ENCODE data around the gene MLC1. TPM values are rescaled to one million over a fixed set of nuclear protein-coding genes. Genes with fewer than 3 reads are reported as not detected.
A peak's percentile ranks its signal among the peaks of the same experiment; 100 is the strongest.

The MLC1 gene
- total RNA-seq, 2 experiments from 2014 or later = 0.16 TPM; not detected in 1

DNA sequence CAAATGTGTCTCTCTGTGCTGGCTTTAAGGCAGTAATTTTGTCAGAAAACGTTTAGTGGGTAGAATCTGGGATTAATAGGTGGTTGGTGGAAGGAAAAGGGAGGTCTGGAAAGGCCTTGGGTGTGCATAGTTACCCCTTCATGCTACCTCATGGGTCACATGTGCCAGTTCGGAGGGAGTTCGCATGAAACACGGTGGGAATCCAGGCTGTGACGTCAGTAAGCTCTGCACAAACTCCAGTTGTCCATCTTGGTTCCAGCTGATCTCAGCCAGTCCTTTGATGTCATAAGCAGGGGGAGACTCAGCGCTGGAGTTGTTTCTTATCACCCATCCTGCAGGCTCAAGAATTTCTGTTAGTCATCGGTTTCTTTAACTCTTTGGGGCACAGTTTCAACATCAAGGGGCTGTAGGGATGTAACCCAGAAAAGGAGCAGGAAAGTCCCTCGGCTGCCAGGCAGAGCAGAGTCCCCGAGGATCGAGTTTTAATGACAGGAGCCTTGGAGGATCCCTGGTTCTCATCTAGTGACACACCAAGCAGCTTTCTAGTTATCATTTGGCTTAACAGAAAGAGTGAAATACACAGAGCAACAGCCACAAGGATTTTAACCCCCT is 33.4 kb upstream of the MLC1 start:
- intact Hi-C loops (cut with micrococcal nuclease; ENCODE audit: unreplicated experiment) = no loop called here
- TF ChIP-seq, protein P1, sequence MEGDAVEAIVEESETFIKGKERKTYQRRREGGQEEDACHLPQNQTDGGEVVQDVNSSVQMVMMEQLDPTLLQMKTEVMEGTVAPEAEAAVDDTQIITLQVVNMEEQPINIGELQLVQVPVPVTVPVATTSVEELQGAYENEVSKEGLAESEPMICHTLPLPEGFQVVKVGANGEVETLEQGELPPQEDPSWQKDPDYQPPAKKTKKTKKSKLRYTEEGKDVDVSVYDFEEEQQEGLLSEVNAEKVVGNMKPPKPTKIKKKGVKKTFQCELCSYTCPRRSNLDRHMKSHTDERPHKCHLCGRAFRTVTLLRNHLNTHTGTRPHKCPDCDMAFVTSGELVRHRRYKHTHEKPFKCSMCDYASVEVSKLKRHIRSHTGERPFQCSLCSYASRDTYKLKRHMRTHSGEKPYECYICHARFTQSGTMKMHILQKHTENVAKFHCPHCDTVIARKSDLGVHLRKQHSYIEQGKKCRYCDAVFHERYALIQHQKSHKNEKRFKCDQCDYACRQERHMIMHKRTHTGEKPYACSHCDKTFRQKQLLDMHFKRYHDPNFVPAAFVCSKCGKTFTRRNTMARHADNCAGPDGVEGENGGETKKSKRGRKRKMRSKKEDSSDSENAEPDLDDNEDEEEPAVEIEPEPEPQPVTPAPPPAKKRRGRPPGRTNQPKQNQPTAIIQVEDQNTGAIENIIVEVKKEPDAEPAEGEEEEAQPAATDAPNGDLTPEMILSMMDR (conservative IDR thresholded peaks at IDR 0.05; ENCODE audit: low read length) = no peak
- no peak for TF ChIP-seq EZH2phosphoT487 (IDR thresholded peaks at IDR 0.05; ENCODE audit: borderline replicate concordance, low read depth, low read length)
- Histone ChIP-seq H3K27ac (ENCODE audit: low read depth, low read length, poor library complexity, severe bottlenecking) (no peak overlapping the region), H4K20me1 (ENCODE audit: insufficient read depth, low read length) (no peaks in the 10 kb centered on the region), H3K36me3 (ENCODE audit: insufficient read depth, low read length) (no peaks in the 10 kb centered on the region), H3K4me1 (ENCODE audit: insufficient read depth, low read length, poor library complexity, severe bottlenecking) (peaks cover 10% of the 10 kb centered on the region), H3K9me3 (ENCODE audit: low read length) (peaks cover 15% of the 10 kb centered on the region; the same call in 1 of the 2 replicates), H3K4me2 (ENCODE audit: low read length) (peak overlapping the region; percentile 39; the same call in 1 of the 2 replicates), H2AFZ (ENCODE audit: low read length) (peak overlapping the region; percentile 44; the same call in 1 of the 2 replicates), H3K4me3 (ENCODE audit: low read depth, low read length, poor library complexity, severe bottlenecking) (no peak overlapping the region), H3K9me2 (ENCODE audit: insufficient read depth, low read length) (no peaks in the 10 kb centered on the region), H3K79me2 (ENCODE audit: insufficient read depth, low read depth, low read length) (no peaks in the 10 kb centered on the region)
- ChIA-PET POLR2A (no interaction called here), CTCF (ENCODE audit: unreplicated experiment) (no interaction called here)
- no peak for DNase-seq (ENCODE audit: low spot score)
- no TSS peak for BruUV-seq (replicated peaks)

DNA sequence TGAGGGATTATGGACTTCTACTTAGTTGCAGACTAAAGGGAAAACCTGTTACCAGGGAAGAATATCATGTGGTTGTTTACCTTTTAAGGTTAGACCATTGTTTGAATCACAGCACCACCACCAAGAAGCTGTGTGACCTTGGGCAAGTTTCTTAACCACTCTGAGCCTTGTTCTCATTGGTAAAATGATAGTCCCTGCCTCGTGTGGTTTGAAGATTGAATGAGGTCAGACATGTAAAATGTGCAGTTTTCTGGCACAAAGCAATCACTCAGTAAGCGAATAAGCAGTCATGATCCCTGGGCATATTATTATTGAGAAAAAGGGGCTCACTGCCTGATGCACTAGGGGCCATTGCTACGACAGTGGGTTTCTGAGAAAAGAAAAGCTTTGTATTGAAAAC is 32.9 kb upstream of the MLC1 start:
- ChIA-PET CTCF (ENCODE audit: unreplicated experiment) (no interaction called here), POLR2A (interaction anchor here (0.6 kb wide), 1 partner anchor 590 kb away, joined by 3 read pairs; no protein-coding TSS in a partner anchor)
- H3K4me2 ChIP-seq (ENCODE audit: low read length) = no peak overlapping the region
- no peak overlapping the region for H2AFZ ChIP-seq (ENCODE audit: low read length)
- TF ChIP-seq EZH2phosphoT487 (IDR thresholded peaks at IDR 0.05; ENCODE audit: borderline replicate concordance, low read depth, low read length) = no peak
- TF ChIP-seq, protein P1 (conservative IDR thresholded peaks at IDR 0.05; ENCODE audit: low read length) = no peak
- H4K20me1 ChIP-seq (ENCODE audit: insufficient read depth, low read length) = no peaks in the 10 kb centered on the region
- BruUV-seq (replicated peaks) = no TSS peak
- H3K4me1 ChIP-seq (ENCODE audit: insufficient read depth, low read length, poor library complexity, severe bottlenecking) = peaks cover 10% of the 10 kb centered on the region
- no peaks in the 10 kb centered on the region for H3K79me2 ChIP-seq (ENCODE audit: insufficient read depth, low read depth, low read length)
- no peak overlapping the region for H3K4me3 ChIP-seq (ENCODE audit: low read depth, low read length, poor library complexity, severe bottlenecking)
- no peaks in the 10 kb centered on the region for H3K9me2 ChIP-seq (ENCODE audit: insufficient read depth, low read length)
- H3K9me3 ChIP-seq (ENCODE audit: low read length) = peaks cover 10% of the 10 kb centered on the region; the same call in 1 of the 2 replicates
- intact Hi-C loops (cut with micrococcal nuclease; ENCODE audit: unreplicated experiment) = no loop called here
- DNase-seq (ENCODE audit: low spot score) = no peak
- no peaks in the 10 kb centered on the region for H3K36me3 ChIP-seq (ENCODE audit: insufficient read depth, low read length)
- H3K27ac ChIP-seq (ENCODE audit: low read depth, low read length, poor library complexity, severe bottlenecking) = no peak overlapping the region

DNA sequence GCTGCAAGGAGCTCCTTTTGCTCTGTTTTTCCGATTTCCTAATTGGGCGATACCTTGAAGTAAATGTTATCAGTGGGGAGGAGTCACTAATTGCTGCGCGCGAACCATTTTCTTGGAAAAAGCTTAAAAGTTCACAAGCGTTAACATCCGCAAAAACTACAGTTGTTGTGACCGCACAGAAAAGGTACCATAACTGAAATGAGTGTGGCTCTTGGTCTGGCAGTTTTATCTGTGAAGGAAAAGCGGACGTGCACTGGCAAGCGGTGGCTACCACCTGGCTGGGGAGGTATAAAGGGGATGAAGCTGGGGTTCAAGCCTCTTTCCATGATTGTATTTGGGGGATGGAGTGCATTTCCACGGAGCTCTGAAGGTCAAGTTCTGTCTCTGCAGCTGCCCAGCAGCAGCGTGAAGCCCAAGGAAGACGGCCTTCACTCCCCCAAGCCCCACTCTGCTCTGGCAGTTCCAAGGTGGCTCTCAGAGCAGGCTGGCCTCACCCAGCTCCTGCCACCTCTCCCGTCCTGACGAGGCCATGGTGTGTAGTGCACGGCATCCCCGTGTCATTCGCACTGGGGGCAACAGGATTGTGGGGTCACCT is 32.0 kb upstream of the MLC1 start:
- CTCF ChIA-PET (ENCODE audit: unreplicated experiment) = no interaction called here
- Histone ChIP-seq H4K20me1 (ENCODE audit: insufficient read depth, low read length) (no peaks in the 10 kb centered on the region), H3K9me3 (ENCODE audit: low read length) (0 out of 2 replicates have a peak, but pooled peaks cover 5% of the 10 kb centered on the region), H2AFZ (ENCODE audit: low read length) (no peak overlapping the region), H3K4me3 (ENCODE audit: low read depth, low read length, poor library complexity, severe bottlenecking) (no peak overlapping the region), H3K9me2 (ENCODE audit: insufficient read depth, low read length) (no peaks in the 10 kb centered on the region), H3K79me2 (ENCODE audit: insufficient read depth, low read depth, low read length) (no peaks in the 10 kb centered on the region), H3K4me1 (ENCODE audit: insufficient read depth, low read length, poor library complexity, severe bottlenecking) (peaks cover 17% of the 10 kb centered on the region), H3K27ac (ENCODE audit: low read depth, low read length, poor library complexity, severe bottlenecking) (no peak overlapping the region), H3K4me2 (ENCODE audit: low read length) (no peak overlapping the region), H3K36me3 (ENCODE audit: insufficient read depth, low read length) (no peaks in the 10 kb centered on the region)
- no peak for DNase-seq (ENCODE audit: low spot score)
- POLR2A ChIA-PET = no interaction called here
- no TSS peak for BruUV-seq (replicated peaks)
- intact Hi-C loops (cut with micrococcal nuclease; ENCODE audit: unreplicated experiment) = no loop called here
- TF ChIP-seq EZH2phosphoT487 (IDR thresholded peaks at IDR 0.05; ENCODE audit: borderline replicate concordance, low read depth, low read length) = no peak
- TF ChIP-seq, protein P1 (conservative IDR thresholded peaks at IDR 0.05; ENCODE audit: low read length) = no peak

Data from OCI-LY7 (cell line).